Measurements from ENCODE around the gene TAS2R5.

DNA sequence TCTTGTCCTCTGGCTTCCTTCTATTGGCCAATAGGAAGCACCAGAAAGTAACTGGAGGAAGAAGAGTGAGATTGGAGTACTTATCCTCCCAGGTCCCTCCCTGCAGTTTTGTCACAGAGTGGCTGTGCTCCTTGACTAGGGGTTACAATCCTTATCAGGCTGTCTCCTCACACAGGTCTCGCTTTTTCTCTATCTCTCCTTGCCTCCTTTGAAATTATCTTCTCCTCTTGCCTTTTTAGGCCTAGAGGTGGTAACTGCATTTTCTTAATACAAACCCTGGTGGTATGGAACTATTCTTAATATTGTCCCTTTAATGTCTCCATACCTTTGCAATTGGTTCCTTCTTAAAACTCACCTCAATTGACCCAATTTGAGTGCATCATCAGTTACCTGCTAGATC lies 48.6 kb downstream of the TAS2R5 start:
- TF ChIP-seq POLR2A (IDR thresholded peaks at IDR 0.05; ENCODE audit: low read depth, low read length) = no peak
- TF ChIP-seq POLR2AphosphoS5 (IDR thresholded peaks at IDR 0.05; ENCODE audit: low read depth, low read length) = no peak
